GM19240 (cell line): ENCODE data around the gene ACTG1.

Experiments
- DNase-seq: peaks from one replicate; pipeline ENCODE4 v3.0.0; 2011; ENCODE audit warnings: low spot score; ENCODE audit not compliant: insufficient read length

ACTG1 gene

DNA sequence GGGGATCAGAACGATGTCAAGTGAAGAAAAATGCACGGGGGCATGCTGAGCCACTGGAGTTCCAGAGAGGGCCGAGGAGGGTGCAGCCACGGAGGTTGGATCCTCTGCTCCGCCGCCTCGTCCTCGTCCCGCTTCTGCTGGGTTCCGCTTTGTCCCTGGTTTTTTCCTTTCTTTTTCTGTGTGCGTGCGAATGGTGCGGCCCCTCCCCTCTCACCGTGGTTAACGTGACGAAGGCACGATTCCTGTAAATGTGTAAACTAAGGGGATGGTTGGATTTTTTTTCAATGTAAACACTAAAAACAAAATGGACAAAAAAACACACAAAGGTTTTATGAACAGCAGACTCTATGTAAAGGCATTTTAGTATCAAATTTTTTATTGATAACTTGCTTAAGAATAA is 46.7 kb downstream of the ACTG1 start:
- DNase-seq: no peak

DNA sequence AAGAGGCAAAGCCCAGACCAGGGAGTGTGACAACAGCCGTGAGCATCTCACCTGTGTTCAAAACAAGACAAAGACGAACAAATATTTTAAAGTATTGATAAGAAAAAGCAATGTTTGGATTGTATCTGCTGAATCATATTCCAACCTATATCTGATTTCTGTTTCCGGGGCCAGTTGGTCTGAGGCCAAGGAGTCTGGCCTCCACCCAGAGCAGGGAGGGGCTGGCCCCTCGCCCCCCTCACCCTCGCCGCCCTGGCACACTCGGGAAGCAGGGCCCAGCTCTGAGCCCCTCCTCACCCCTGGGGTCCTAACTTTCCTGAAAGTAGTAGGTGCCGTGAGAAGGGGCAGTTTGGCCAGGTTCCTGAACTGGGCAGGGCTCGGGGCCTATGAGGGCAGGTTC is 48.0 kb downstream of the ACTG1 start:
- DNase-seq: no peak

DNA sequence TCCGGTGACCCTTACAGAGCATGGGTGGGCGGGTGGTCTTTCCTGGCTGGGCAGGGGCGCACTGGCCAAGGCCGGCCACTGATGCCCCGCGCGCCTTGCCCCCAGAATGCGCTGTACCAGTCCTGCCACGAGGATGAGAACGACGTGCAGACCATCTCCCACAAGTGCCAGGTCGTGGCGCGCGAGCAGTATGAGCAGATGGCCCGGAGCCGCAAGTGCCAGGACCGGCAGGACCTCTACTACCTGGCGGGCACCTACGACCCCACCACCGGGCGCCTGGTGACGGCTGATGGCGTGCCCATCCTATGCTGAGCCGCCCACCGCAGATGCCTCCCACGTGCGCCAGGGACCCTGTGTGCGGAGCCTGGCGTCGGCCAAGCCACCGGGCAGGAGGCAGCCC is 49.1 kb downstream of the ACTG1 start:
- no peak for DNase-seq

DNA sequence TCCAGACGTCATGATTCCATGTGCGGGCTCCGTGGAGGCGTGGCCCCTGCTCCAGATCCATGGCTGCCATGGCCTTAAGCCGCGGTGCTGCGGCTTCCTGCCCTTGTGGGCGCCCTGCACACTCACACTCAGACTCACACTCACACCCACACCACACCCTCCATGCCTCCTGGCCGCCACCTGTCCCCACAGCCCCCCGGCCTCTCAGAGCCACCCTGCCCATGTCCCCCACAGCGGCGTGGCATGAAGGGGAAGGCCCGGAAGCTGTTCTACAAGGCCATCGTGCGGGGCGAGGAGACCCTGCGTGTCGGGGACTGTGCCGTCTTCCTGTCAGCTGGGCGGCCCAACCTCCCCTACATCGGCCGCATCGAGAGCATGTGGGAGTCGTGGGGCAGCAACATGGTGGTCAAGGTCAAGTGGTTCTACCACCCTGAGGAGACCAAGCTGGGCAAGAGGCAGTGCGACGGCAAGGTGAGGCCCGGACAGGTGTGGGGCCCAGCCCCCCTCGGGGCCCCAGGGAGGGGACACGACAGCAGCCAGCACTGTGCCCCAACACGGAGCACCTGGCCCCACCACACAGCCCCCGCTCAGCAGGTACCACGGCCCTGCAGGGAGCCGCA is 50.0 kb downstream of the ACTG1 start:
- DNase-seq: no peak

DNA sequence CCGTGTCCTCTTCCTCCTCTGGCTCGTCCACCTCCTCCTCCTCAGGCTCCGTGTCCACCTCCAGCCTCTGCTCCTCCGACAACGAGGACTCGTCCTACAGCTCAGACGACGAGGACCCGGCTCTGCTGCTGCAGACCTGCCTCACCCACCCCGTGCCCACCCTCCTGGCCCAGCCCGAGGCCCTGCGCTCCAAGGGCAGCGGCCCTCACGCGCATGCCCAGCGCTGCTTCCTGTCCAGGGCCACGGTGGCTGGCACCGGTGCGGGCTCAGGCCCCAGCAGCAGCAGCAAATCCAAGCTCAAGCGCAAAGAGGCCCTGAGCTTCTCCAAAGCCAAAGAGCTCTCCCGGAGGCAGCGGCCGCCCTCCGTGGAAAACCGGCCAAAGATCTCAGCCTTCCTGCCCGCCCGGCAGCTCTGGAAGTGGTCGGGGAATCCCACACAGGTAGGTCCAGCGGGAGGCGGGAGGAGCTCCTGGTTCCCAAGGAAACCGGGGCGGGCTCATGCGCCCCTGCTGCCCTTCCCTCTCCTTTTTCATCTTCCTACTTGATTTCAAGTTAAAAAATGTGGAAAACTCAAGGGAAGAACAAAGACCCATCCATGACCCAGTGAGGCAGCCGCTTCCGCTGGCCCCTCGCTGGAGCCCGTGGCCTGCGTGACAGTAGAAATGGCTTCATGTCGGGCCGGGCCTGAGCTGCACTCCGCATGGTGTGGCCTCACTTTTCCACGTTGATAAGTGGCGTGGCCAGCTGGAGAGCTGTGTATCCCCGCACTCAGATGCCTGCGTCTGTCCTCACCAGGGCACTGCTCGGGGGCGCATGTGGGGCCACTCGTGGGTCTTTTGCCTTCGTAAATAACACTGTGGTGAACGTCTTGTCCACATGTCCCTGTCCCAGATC is 50.7 kb downstream of the ACTG1 start:
- DNase-seq: no peak

DNA sequence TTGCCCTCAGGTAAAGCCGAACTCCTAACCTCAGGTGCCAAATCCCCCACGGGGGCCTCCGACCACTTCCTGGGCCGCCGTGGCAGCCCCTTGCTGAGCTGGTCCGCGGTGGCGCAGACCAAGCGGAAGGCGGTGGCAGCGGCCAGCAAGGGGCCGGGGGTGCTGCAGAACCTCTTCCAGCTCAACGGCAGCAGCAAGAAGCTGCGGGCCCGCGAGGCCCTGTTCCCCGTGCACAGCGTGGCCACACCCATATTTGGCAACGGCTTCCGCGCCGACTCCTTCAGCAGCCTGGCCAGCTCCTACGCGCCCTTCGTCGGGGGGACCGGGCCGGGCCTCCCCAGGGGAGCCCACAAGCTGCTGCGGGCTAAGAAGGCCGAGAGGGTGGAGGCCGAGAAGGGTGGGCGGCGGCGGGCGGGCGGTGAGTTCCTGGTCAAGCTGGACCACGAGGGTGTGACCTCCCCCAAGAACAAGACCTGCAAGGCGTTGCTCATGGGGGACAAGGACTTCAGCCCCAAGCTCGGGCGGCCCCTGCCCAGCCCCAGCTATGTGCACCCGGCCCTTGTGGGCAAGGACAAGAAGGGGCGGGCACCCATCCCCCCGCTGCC is 51.6 kb downstream of the ACTG1 start:
- DNase-seq: no peak
